HK-2 (cell line): ENCODE measurements around the gene CFI.

Experiments used
- DNase-seq: peaks from one replicate; pipeline ENCODE4 v3.0.0-alpha.2; 2018; ENCODE audit not compliant: unreplicated experiment

CFI gene

GRCh38 chr4:109730619-109731545 is 70.9 kb downstream of the CFI start:
- no peak for DNase-seq

GRCh38 chr4:109729718-109730618 is 71.8 kb downstream of the CFI start, which contains the start of gene PLA2G12A:
Gene PLA2G12A (minus strand): TSS chr4:109730070. CDS start chr4:109729809, 261 bp downstream.
- DNase-seq: peak; percentile 83

- DNase-seq: no peak
Measured at GRCh38 chr4:109729117-109729717, 72.6 kb downstream of the CFI start.

- no peak for DNase-seq
Measured at GRCh38 chr4:109728385-109728784, 73.4 kb downstream of the CFI start.

- DNase-seq: no peak
Measured at GRCh38 chr4:109723110-109723509, 78.7 kb downstream of the CFI start.

- DNase-seq: no peak
Measured at GRCh38 chr4:109722357-109722756, 79.4 kb downstream of the CFI start.

- DNase-seq: no peak
Measured at GRCh38 chr4:109721033-109721432, 80.8 kb downstream of the CFI start.

- no peak for DNase-seq
Measured at GRCh38 chr4:109719604-109720003, 82.2 kb downstream of the CFI start.

GRCh38 chr4:109718759-109719158 is 83.0 kb downstream of the CFI start:
- DNase-seq: no peak

- no peak for DNase-seq
Measured at GRCh38 chr4:109713500-109713899, 88.3 kb downstream of the CFI start.

GRCh38 chr4:109708990-109709389 is 92.8 kb downstream of the CFI start:
- DNase-seq: no peak

- DNase-seq: no peak
Measured at GRCh38 chr4:109708435-109708834, 93.4 kb downstream of the CFI start.

- DNase-seq: no peak
Measured at GRCh38 chr4:109703664-109704361, 98.0 kb downstream of the CFI start.

GRCh38 chr4:109702950-109703663 is 98.7 kb downstream of the CFI start, which contains the start of gene CASP6:
Gene CASP6 (minus strand): TSS chr4:109703445. CDS start chr4:109703395, 50 bp downstream.
- peak; percentile 82 for DNase-seq

GRCh38 chr4:109701566-109702410 is 100.0 kb downstream of the CFI start:
- DNase-seq: peak; percentile 13

GRCh38 chr4:109699553-109700225 is 102.1 kb downstream of the CFI start:
- DNase-seq: no peak

- DNase-seq: no peak
Measured at GRCh38 chr4:109698656-109699055, 103.1 kb downstream of the CFI start.

GRCh38 chr4:109691411-109691920 is 110.3 kb downstream of the CFI start:
- DNase-seq: no peak
